Stimulated activated CD4-positive, alpha-beta T cell treated with anti-CD3 and anti-CD28 coated beads, Interleukin-2, amount 100 ng/mL, for 4 hours (primary cell): Measurements from ENCODE around the gene RCBTB2.
"Not testable (repeated sequence)": the region's sequence is repeated elsewhere in the genome, so short reads cannot be mapped to it uniquely, and the experiment has no call there.

Experiments
- DNase-seq: peaks from one replicate; pipeline ENCODE4 v3.0.0-alpha.2; 2020; ENCODE audit warnings: low read depth

RCBTB2 gene

DNA sequence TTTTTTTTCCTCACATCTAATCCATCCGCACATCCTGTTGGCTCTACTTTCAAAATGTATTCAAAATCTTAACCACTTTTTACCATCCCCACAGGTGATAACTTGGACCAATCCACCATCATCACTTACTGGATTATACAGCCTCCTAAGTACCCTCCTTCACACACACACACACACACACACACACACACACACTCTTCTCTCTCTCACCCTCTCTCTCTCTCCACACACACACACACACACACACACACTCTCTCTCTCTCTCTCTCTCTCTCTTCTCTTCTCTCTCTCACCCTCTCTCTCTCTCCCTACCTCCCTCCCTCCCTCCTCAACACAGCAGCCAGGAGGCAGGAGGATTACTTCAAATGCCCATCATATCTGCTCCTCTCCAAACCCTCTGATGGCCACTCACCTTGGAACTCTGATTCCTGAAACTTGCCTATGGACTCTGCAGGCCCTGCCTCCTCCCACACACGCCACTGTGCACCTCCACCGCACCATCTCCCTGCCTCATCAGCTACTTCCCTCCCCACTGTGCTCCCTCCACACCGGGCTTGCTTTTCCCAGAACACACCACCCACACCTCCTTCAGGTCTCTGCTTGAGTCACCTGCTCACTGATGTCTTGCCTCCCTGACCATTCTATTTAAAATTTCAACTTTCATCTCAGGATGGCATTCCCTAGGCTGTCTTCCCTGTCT is 39.7 kb downstream of the RCBTB2 start:
- no peak for DNase-seq

DNA sequence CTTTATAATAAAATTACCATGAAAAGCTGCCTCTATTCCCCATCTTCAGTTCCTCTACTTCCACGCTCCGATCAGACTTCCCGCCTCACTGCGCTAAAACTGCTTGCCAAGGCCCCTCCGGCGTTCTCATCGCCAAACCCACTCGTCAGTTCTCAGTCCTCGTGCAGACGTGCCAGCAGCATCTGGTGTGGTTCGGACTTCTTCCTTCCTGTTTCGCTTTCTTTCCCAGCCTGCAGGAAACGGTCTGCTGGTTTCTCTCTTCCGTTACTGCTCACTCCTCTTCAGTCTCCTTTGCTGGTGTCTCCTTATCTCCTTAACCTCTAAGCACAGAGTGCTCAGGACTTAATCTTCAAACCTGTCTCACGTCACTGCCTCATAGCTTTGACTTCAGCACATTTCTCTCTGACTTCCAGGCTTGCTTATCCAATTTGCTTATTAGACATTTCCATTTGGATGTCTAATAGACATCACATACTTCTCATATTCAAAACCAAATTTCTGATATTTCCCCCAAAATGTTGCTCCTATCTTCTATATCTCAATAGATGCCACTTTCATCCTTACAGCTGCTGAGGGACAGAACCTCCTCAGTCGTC is 40.3 kb downstream of the RCBTB2 start:
- peak; percentile 45 for DNase-seq

DNA sequence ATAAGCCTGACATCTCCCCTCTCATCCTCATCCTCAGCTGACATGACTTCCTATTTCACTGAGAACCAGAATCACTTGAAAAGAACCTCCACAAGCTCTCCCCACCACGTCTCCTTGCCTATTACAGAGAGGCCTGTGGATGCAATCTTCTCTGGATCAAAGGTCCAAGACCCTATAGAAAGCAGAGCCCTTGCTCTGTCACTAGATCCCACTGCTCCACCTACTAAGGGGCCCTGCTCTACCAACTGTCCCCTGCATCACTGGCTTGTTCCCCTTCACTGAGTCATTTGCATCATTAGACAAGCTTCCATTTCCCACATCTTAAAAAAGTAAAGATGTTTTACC is 40.8 kb downstream of the RCBTB2 start:
- DNase-seq: no peak

DNA sequence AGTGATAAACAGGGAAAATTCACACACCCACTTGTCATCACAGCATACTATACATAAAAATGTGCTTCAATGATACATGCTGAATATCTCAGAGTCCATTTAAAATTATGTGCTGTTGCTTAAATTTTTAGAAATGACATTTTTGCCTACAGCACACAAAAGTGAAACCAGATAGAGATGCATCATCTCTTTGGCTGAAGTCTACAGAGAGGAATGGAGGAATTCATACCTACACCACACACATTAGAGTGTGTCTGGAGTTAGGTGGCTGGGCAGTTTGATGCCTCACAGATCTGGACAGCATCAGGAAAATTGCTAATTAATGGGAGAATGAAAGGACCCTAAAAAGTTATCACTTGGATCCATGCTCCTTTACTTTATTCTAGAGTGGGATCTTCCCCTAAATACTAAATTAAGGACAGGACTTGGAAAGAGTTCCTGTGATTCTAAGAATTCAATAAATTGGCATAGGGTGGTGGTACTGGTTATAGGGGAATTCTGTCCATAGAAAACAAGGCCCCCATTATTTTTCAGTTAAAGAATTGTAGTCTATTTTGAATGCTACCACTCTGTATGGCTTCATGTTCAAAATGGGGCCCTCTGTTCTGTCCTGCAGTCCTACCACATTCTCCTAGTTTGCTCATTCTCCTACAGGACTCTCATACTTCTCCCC is 41.3 kb downstream of the RCBTB2 start:
- no peak for DNase-seq

DNA sequence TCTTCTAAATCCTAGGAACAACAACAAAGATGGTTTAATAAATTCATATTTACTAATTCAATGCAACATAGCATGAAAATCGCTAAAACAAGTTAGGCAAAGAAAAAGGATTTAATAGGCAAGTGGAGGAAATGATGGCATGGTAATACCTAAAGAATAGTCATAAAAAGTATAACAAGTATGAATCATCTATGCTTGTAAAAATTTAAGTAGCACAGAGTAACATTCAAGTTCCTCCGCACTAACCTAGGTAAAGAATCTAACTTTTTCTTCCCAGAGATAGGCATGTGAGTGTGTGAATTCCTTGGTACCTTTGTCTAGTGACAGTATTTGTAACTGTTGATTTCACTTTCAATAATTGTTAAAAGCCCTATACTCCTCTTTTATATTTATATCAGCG is 42.6 kb downstream of the RCBTB2 start:
- no peak for DNase-seq

DNA sequence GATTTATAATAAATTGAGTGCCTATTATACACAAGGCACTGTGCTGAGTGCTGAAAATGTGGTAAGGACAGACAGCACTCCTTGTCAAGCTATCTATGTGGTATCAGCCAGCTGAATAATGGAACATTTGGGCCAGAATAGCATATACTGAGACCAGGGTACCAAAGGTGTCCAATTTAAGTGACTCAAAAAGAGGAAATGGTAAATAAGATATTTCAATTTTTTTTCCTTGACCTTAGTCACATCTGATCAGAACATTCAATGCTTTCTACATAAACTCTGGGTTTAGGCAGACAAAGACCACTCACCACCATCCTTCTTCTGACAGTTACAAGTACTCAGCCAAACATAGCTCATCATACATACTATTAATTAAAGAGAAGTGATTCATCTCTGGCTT is 43.2 kb downstream of the RCBTB2 start:
- DNase-seq: no peak

DNA sequence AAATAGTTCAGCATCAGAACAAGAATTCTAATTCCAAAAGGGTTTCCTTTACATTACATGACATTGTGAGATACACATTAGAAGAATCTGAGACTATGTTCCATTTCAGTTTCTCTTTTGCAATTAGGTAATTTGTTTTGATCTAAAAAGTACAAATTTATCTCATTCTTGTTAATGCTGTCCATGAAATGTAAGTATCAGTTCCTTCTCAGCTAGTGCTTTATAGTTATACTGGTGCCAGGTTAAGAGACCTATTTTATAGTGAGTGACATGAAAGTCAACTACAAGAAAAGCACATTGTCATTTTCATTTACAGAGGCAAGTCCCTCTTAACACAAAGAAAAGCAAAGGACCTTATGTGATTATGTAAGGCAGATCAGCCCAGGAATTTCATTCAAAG is 43.9 kb downstream of the RCBTB2 start:
- no peak for DNase-seq

DNA sequence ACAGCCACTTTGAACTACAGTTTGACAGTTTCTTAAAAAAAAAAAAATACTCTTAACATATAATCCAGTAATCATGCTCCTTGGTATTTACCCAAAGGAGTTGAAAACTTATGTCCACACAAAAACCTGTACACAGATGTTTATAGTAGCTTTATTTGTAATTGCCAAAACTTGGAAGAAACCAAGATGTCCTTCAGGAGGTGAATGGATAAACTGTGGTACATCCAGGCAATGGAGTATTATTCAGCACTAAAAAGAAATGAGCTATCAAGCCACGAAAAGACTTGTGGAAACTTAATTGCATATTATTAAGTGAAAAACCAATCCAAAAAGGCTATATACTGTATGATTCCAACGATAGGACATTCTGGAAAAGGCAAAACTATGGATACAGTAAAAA is 44.9 kb downstream of the RCBTB2 start:
- DNase-seq: no peak

DNA sequence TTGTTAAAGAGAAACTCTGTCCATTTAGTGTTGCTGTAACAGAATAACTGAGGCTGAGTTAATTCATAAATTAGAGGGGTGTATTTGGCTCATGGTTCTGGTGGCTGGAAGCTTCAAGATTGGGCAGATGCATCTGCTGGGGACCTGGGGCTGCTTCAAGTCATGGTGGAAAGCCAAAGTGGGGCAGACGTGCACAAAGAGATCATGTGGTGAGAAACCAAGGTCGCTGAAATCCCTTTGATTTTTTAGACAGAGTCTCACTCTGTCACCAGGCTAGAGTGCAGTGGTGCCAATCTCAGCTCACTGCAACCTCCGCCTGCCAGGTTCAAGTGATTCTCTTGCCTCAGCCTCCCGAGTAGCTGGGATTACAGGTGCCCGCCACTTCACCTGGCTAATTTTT is 46.0 kb downstream of the RCBTB2 start:
- DNase-seq: no peak

DNA sequence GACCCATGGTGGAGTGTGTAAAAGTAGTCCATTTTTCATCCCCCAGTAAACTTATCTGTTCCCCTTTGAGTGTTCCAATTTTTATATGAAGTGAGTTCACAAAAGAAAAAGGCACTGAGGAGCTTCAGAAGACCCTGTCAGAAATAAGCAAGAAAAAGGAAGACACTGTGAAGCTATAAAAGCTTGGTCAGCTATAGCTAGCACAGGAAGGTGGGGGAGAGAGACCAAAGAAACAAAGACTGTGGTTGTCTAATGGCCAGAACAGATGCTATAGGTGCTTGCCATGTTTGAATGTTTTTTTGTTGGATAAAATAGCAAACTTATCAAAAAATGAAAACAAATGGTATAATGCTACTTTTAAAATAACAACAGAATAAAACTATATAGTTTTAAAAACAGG is 46.5 kb downstream of the RCBTB2 start:
- DNase-seq: no peak

DNA sequence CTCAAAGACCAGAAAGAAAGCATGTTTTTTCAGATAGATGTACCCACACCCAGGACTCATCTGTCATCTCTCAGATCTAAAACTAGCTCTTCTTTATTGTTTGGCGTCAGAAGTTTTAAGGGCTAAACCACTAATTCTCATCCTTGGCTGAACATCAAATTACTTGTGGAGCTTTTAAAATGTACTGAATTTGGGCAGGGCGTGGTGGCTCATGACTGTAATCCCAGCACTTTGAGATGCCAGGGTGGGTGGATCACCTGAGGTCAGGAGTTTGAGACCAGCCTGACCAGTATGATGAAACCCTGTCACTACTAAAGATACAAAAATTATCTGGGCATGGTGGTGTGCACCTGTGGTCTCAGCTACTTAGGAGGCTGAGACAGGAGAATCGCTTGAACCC is 47.4 kb downstream of the RCBTB2 start:
- no peak for DNase-seq

DNA sequence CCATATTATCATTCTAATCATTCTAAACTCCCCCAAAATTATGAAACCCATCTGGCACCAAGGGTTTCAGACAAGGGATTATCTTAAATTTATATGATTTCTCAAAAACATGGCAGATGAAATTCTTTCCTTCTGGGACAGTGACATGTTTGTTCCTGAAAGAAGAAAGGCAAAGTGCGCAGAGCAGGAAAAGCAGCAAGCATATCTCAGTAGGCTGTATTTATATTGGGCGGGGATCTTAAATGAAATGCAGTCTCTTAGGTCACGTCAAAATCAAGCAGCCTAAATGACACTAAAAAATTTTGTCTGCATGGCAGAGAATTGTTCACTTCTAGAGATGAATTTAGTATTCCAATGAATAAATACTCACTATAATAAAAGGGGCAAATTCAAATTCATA is 49.3 kb downstream of the RCBTB2 start:
- no peak for DNase-seq

DNA sequence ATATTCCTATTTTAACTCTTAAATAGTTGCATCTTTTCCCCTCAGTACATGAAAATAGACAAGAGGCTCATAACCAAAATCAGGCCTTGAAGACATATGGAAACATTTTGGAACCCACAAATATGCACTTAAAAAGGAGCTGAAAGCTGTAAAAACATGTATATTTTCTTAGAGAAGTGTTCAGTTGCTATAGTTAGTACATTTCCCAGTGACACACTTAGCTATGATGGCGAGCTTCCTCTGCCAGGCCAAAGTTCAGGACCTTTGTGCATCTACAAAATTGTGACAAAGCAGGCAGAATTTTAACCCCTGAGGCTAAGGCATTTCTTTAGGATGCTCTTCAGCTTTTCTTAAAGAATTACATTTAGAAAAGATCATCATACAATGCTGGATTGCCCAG is 54.5 kb downstream of the RCBTB2 start:
- no peak for DNase-seq

DNA sequence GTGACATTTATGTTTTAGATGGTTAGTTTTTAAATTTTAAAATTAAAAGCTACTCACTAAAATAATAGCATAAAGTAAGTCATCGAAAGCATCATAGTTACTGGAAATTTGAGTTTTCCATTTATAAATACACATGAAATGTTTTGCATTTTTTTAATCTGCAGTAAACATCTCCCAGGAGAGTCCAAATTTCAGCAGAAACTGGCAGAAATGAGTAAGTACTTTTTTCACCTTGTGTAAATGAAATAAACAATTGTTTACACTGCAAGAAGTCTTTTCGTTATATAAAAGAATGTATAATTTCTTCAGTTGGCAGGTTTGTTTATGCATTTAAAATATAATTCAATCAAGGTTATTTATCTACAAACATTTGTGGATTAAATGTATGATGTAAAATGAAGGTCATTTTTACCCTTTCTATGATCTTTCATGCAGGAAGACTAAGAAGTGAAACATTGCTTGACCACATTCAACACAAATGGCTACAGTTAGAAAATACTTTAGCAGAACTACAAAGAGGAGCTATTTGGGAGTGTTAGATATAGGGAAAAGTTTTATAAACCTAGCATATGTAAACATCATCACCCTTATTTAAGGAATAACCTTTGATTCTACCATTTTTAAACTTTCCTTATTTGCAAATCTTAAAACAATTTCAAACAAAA is 55.6 kb downstream of the RCBTB2 start:
- no peak for DNase-seq

DNA sequence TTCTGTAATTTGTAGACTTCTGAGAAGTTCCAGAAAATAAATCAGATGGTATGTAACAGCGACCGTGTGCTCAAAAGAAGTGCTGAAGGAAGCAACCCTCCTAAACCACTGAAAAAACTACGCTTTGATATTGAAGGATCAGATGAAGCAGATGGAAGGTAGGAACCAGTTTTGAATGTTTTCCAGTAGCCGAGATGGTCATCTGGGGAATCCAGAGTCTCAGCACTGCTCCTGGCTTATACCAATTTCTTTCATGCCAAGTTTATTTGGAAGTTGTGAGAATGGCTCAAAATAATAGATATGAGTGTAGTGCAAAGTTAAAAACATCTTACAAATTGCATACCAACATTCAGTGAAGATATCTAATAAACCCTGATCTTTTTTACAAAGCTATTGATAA is 56.2 kb downstream of the RCBTB2 start:
- no peak for DNase-seq

DNA sequence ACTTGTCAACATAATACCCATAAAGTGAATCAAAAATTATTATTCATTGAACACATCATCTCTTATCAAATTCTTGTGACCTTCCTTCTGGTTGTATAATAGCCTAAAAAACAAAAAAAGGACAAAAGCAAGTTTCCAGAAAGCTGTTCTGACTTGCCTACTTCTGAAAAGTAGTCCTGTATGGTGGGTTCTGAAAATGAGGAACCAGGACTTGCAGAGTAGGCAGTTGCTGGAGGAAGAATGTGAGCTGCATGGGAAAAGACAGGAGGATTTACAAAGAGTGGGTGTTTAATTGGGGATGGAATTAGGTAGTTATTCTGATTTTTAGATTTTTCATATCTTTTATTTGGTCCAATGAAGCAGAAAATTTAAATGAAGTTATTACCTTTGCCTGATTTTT is 56.7 kb downstream of the RCBTB2 start:
- DNase-seq: no peak

DNA sequence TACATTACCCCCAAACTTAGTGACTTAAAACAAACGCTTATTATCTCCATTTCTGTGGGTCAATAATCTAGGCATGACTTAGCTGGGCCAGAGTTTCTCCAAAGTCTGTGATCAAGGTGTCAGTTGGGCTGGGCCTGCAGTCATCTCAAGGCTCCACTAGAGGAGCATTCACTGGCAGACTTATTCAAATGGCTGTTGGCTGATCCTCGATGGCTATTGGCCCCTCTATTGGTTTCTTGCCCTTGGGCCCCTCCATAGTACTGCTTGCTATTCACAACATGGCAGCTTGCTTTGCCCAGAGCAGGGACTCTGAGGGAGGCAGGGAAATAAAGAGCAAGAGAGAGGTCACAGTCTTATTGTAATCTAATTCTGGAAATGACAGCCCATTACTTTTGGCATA is 57.6 kb downstream of the RCBTB2 start:
- no peak for DNase-seq

DNA sequence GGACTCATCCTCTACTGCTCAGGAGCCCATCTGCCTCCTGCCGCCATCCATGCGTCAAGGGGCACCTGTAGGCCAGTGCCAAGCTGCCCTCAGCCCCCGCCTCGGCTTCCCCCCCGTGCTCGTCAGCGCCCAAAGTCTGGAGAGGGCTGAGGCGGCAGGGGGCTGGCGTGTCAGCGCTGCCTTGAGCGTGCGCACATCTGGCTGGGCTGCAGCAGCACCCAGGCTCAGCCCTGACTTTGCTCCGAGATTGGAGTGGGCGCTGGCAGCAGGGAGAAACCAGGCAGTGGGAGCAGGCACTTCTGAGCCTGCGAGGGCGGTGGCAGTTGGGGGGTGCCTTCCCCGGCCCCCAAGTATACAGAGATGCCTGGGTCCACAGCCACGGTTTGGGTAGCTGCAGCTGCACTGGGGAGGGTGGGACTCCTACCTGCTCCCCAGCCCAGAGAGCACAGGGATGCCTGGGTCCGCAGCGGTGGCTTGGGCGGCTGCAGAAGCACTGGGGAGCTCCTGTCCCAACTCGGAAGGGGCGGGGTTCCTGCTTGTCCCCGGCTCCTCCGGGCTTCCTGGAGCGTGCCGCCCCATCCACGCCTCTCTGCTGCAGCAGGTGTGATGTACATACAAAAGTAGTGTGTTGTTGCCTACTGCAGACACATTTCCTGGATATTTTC is 75.2 kb downstream of the RCBTB2 start:
- DNase-seq: no peak

DNA sequence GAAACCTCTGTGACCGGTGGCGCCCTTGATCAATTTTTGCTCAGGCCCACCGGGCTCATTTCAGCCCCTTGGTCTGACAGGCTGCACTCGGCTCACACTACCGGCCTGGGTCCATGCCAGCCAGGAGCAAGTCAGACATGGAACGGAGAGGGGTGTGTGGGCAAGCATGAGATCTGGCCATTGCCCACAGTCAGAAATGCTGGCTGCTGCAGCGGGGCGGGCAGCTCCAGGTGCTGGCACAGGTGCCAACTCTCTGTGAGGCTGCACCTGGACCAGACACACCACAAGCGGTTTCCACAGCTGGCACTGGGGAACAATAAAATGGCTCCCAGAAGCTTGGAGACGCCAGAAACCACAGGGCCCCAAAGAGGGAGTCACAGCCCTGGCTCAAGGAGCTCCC is 76.3 kb downstream of the RCBTB2 start:
- DNase-seq: no peak

DNA sequence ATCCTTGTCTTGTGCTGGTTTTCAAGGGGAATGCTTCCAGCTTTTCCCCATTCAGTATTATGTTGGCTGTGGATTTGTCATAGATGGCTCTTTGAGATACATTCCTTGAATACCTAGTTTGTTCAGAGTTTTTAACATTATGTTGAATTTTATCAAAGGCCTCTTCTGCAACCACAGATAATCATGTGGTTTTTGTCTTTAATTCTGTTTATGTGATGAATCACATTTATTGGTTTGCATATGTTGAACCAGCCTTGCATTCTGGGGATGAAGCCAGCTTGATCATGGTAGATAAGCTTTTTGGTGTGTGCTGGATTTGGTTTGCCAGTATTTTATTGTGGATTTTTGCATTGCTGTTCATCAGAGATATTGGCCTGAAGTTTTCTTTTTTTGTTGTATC is 81.7 kb downstream of the RCBTB2 start:
- not testable (repeated sequence) for DNase-seq

DNA sequence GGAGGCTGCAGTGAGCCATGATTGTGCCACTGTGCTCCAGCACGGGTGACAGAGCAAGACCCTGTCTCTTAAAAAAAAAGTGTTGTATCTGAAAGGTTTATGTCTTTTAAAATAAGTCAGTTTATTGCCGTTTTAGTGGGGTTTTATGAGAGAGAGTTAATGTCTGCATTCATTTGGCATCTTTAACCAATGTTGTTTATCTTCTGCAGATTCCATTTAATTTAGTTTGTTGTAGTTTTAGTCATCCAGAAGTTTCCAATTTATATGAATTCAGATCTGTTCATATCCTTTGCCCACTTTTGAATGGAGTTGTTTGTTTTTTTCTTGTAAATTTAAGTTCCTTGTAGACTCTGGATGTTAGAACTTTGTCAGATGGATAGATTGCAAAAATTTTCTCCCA is 83.2 kb downstream of the RCBTB2 start:
- no peak for DNase-seq

DNA sequence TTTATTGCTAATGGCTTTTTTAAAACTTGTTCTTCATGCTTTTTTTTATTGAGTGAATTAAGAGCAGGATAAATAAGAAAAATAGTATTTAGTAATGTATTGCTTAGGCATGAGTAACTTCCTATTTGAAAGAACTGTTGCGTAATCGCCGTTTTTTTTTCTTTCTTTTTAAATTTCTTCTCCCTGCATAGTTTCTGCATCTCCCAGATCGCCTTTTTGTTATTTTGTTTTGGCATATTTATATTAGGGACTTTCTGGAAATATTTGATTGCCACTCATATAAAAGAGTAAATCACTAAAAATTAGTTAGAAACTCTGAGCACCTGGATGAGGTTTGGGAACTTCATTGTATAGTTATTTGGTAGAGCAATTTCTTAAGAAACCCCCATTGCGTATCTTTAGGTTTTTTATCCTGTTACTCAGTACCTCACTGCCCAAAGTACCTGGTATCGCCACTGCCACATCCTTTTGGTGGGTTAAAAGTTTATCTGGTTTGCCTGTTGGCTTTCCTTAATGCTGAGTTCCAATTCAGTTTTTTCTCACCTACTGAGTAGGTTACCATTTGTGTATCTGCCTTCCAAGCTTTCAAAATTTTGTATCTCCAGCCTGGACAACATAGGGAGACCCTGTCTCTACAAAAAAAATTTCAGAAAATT is 83.8 kb downstream of the RCBTB2 start:
- DNase-seq: no peak
